Smooth muscle cell (in vitro differentiated cells): ENCODE results near the gene TMEM108. TPM values are rescaled to one million over a fixed set of nuclear protein-coding genes. Genes with fewer than 3 reads are reported as not detected.

Source experiments
- DNase-seq: peaks from one replicate; lab custom pipeline; 2025; ENCODE audit not compliant: unreplicated experiment; lab: John Stamatoyannopoulos, UW
- H2AFZ ChIP-seq: fragments of 200-600 bp; sonication (generic); 2 replicates; pipeline ENCODE4 v1.6.0; 2016; ENCODE audit warnings: antibody characterized with exemption, low read depth, mild to moderate bottlenecking
- H3F3A ChIP-seq: fragments of 200-600 bp; sonication (generic); 2 replicates; pipeline ENCODE4 v1.6.0; 2017; ENCODE audit warnings: antibody characterized with exemption, low read depth
- H3K27ac ChIP-seq: fragments of 200-600 bp; sonication (generic); 2 replicates; pipeline ENCODE4 v1.5.1; 2016; ENCODE audit warnings: low read depth, mild to moderate bottlenecking
- H3K27me3 ChIP-seq: fragments of 200-600 bp; sonication (generic); 2 replicates; pipeline ENCODE4 v1.6.1; 2016; ENCODE audit warnings: low read depth, mild to moderate bottlenecking
- H3K36me3 ChIP-seq: fragments of 200-600 bp; sonication (generic); 2 replicates; pipeline ENCODE4 v1.5.1; 2016; ENCODE audit warnings: low read depth
- H3K4me1 ChIP-seq: fragments of 200-600 bp; sonication (generic); 2 replicates; pipeline ENCODE4 v1.5.1; 2016; ENCODE audit warnings: low read depth
- H3K4me2 ChIP-seq: fragments of 200-600 bp; sonication (generic); 2 replicates; pipeline ENCODE4 v1.6.0; 2016; ENCODE audit warnings: mild to moderate bottlenecking
- H3K4me3 ChIP-seq: fragments of 200-600 bp; sonication (generic); 2 replicates; pipeline ENCODE4 v1.5.1; 2016; ENCODE audit warnings: mild to moderate bottlenecking
- H3K79me2 ChIP-seq: fragments of 200-600 bp; sonication (generic); 2 replicates; pipeline ENCODE4 v1.6.0; 2016; ENCODE audit warnings: low read depth, mild to moderate bottlenecking
- H3K9ac ChIP-seq: fragments of 200-600 bp; sonication (generic); 2 replicates; pipeline ENCODE4 v1.6.0; 2016; ENCODE audit warnings: low read depth
- H3K9me3 ChIP-seq: fragments of 200-600 bp; sonication (generic); replicated peaks from 2 replicates; pipeline ENCODE4 v1.5.1; 2016; ENCODE audit warnings: low read depth
- H4K20me1 ChIP-seq: fragments of 200-600 bp; sonication (generic); 2 replicates; pipeline ENCODE4 v1.6.0; 2016; ENCODE audit warnings: low read depth
- WGBS: methylation state at CpG from one replicate; pipeline ENCODE4 v1.1.7; 2016; ENCODE audit warnings: low lambda C conversion rate; 5-methylcytosine and 5-hydroxymethylcytosine counted together
- polyA plus RNA-seq: library from polyadenylated mRNA; unstranded; fragments of >200 nt; fragmentation: Nextera tagmentation; extraction: Ambion mirVana; gene quantifications from 2 replicates; pipeline ENCODE4 v1.2.1, GENCODE V29; 2016
- total RNA-seq: library from RNA; depleted of rRNA; stranded (reverse); fragments of >200 nt; gene quantifications from 2 replicates; pipeline ENCODE4 v1.2.3, GENCODE V29; 2014
- TF ChIP-seq, protein P1 (sequence below): fragments of 200-600 bp; sonication (generic); IDR thresholded peaks from 2 replicates; pipeline ENCODE4 v1.5.1; 2017; ENCODE audit warnings: borderline replicate concordance, mild to moderate bottlenecking, antibody characterized with exemption; ENCODE audit not compliant: insufficient read depth, poor library complexity, severe bottlenecking

Gene TMEM108
- total and polyA plus RNA-seq, 2 experiments from 2014 or later: 2.4 to 10.8 TPM

DNA sequence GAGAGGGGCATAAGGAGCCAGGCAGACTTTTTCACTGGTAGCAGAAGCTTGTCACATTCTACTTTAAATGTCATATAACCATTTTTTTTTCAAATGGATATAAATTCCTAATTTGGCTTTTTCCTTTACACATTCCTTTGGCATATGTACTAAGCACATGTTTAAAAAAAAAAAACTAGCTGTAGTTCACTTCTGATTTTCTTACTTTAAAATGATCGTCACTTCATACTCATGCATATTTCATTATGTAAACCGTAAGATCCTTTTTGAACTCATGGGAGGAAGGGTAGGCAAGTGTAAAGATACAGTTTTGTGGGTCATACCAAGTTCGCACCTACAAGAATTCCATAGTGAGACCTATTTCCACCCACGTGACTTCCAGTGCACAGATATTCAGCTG lies 316.5 kb downstream of the TMEM108 start:
- TF ChIP-seq, protein P1, sequence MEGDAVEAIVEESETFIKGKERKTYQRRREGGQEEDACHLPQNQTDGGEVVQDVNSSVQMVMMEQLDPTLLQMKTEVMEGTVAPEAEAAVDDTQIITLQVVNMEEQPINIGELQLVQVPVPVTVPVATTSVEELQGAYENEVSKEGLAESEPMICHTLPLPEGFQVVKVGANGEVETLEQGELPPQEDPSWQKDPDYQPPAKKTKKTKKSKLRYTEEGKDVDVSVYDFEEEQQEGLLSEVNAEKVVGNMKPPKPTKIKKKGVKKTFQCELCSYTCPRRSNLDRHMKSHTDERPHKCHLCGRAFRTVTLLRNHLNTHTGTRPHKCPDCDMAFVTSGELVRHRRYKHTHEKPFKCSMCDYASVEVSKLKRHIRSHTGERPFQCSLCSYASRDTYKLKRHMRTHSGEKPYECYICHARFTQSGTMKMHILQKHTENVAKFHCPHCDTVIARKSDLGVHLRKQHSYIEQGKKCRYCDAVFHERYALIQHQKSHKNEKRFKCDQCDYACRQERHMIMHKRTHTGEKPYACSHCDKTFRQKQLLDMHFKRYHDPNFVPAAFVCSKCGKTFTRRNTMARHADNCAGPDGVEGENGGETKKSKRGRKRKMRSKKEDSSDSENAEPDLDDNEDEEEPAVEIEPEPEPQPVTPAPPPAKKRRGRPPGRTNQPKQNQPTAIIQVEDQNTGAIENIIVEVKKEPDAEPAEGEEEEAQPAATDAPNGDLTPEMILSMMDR: no peak
- no peak overlapping the region for H2AFZ ChIP-seq
- no peak for DNase-seq
- no peaks in the 10 kb centered on the region for H4K20me1 ChIP-seq
- no peaks in the 10 kb centered on the region for H3K4me1 ChIP-seq
- no peaks in the 10 kb centered on the region for H3K9me3 ChIP-seq
- no peaks in the 10 kb centered on the region for H3K36me3 ChIP-seq
- H3K27me3 ChIP-seq: no peaks in the 10 kb centered on the region
- no peak overlapping the region for H3K4me2 ChIP-seq
- H3K79me2 ChIP-seq: no peaks in the 10 kb centered on the region
- WGBS: 92% methylated on average over 4 of the region's 4 CpGs
- H3K9ac ChIP-seq: no peak overlapping the region
- no peaks in the 10 kb centered on the region for H3F3A ChIP-seq
- no peak overlapping the region for H3K4me3 ChIP-seq
- no peak overlapping the region for H3K27ac ChIP-seq

DNA sequence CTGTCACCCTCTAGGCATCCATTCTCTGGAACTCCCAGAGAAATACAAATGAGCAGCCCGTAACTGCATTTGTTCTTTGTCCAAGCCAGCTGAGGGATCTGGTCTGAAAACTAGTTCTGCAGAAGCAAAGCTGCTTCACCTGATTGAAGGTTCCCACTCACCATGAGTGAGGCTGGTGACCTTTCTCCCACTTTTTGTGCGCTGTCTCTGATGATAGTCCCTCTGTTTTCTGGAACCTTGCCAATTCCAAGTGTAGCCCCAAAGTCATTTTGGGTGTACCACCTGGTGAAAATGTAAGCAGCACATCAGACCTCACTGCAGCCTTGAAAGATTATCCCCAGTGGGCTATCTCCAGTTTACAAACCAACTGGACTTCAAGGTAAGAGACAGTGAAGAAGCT lies 322.3 kb downstream of the TMEM108 start:
- no peaks in the 10 kb centered on the region for H3F3A ChIP-seq
- TF ChIP-seq, protein P1: no peak
- no peaks in the 10 kb centered on the region for H3K27me3 ChIP-seq
- no peak overlapping the region for H2AFZ ChIP-seq
- no peaks in the 10 kb centered on the region for H3K9me3 ChIP-seq
- H3K9ac ChIP-seq: no peak overlapping the region
- H4K20me1 ChIP-seq: no peaks in the 10 kb centered on the region
- no peaks in the 10 kb centered on the region for H3K36me3 ChIP-seq
- H3K79me2 ChIP-seq: no peaks in the 10 kb centered on the region
- H3K27ac ChIP-seq: no peak overlapping the region
- H3K4me2 ChIP-seq: no peak overlapping the region
- no peak for DNase-seq
- H3K4me3 ChIP-seq: no peak overlapping the region
- H3K4me1 ChIP-seq: peaks cover 7% of the 10 kb centered on the region
- WGBS: 82% methylated on average over 2 of the region's 2 CpGs

DNA sequence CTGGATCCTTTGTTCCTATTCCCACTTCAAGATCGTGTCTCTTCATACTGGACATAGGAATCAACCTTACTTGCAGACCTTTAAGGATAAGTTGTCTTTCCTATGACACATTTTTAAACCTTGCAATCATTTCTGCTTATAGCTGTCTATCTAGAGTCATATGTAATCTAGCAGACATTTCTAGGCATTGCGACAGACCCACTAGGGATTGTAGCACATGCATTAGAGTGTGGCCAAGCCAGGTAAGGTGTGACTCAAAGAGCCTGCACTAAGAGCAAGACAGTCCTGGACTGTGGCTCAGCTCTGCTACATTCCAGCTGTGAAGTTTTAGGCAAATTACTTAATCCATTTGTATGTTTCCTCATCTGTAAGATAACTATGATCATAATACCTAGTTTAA lies 322.8 kb downstream of the TMEM108 start:
- TF ChIP-seq, protein P1: no peak
- no peak overlapping the region for H3K27ac ChIP-seq
- no peaks in the 10 kb centered on the region for H3F3A ChIP-seq
- H3K4me1 ChIP-seq: peaks cover 7% of the 10 kb centered on the region
- 93% methylated on average over 2 of the region's 2 CpGs for WGBS
- no peaks in the 10 kb centered on the region for H3K79me2 ChIP-seq
- no peaks in the 10 kb centered on the region for H3K9me3 ChIP-seq
- no peaks in the 10 kb centered on the region for H3K36me3 ChIP-seq
- no peaks in the 10 kb centered on the region for H3K27me3 ChIP-seq
- H3K4me3 ChIP-seq: no peak overlapping the region
- H2AFZ ChIP-seq: no peak overlapping the region
- no peak for DNase-seq
- no peak overlapping the region for H3K4me2 ChIP-seq
- H4K20me1 ChIP-seq: no peaks in the 10 kb centered on the region
- no peak overlapping the region for H3K9ac ChIP-seq

DNA sequence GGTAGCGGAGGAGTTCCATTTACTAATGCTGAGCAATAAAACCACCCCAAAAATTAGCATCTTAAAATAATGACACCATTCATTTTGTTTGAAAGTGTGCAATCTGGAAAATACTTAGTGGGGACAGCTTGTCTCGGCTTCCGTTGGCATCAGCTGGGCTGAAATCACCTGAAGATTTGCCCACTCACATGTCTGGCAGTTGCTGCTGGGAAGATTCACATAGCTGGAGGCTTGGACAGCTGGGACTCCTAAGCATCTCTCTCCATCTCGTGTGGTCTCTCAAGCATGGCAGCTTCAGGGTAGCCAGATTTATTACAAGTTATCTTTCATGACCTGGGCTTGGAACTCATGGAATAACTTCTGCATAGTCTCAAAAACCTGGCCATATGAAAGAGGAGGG lies 323.2 kb downstream of the TMEM108 start:
- no peak for DNase-seq

More for the DNA sequence above, 323.2 kb downstream of the TMEM108 start:
- Histone ChIP-seq H3K9ac (no peak overlapping the region), H3K79me2 (no peaks in the 10 kb centered on the region), H3K9me3 (no peaks in the 10 kb centered on the region), H3K27ac (no peak overlapping the region), H3K4me1 (peaks cover 7% of the 10 kb centered on the region), H3K4me3 (no peak overlapping the region), H3K36me3 (no peaks in the 10 kb centered on the region), H3K4me2 (no peak overlapping the region), H3K27me3 (no peaks in the 10 kb centered on the region), H3F3A (no peaks in the 10 kb centered on the region), H2AFZ (no peak overlapping the region), H4K20me1 (no peaks in the 10 kb centered on the region)
- TF ChIP-seq, protein P1: no peak
- 90% methylated on average over 4 of the region's 4 CpGs for WGBS
